H9 (cell line): Measurements from ENCODE around the gene RSL1D1. TPM values are rescaled to one million over a fixed set of nuclear protein-coding genes. Genes with fewer than 3 reads are reported as not detected.

ENCODE experiments used
- DNase-seq: peaks from one replicate; pipeline ENCODE4 v3.0.0-alpha.2; 2017
- H2AFZ ChIP-seq: one replicate; pipeline ENCODE4 v1.6.1; 2013; ENCODE audit warnings: mild to moderate bottlenecking, low read length, control low read depth, moderate library complexity
- H2AK5ac ChIP-seq: 2 replicates; pipeline ENCODE4 v1.6.1; 2013; ENCODE audit warnings: low read length, control low read depth, mixed read lengths; ENCODE audit not compliant: insufficient read length
- H2BK120ac ChIP-seq: one replicate; pipeline ENCODE4 v1.6.1; 2013; ENCODE audit warnings: low read depth, mild to moderate bottlenecking, low read length, control low read depth, inconsistent platforms; ENCODE audit not compliant: poor library complexity, severe bottlenecking
- H2BK12ac ChIP-seq: 2 replicates; pipeline ENCODE4 v1.6.1; 2013; ENCODE audit warnings: low read length, control low read depth, mixed read lengths, low read depth; ENCODE audit not compliant: insufficient read length
- H2BK15ac ChIP-seq: 2 replicates; pipeline ENCODE4 v1.6.1; 2013; ENCODE audit warnings: low read depth, low read length, control low read depth
- H2BK20ac ChIP-seq: one replicate; pipeline ENCODE4 v1.6.1; 2013; ENCODE audit warnings: low read depth, mild to moderate bottlenecking, low read length, control low read depth, inconsistent platforms; ENCODE audit not compliant: poor library complexity, severe bottlenecking
- H2BK5ac ChIP-seq: 2 replicates; pipeline ENCODE4 v1.6.1; 2013; ENCODE audit warnings: low read length, control low read depth, mixed read lengths; ENCODE audit not compliant: insufficient read length
- H3K14ac ChIP-seq: 2 replicates; pipeline ENCODE4 v1.6.1; 2013; ENCODE audit warnings: low read length, control low read depth; ENCODE audit not compliant: insufficient read depth
- H3K18ac ChIP-seq: 2 replicates; pipeline ENCODE4 v1.6.1; 2013; ENCODE audit warnings: low read depth, mild to moderate bottlenecking, mixed read lengths, low read length, control low read depth; ENCODE audit not compliant: insufficient read length
- H3K23ac ChIP-seq: 2 replicates; pipeline ENCODE4 v1.6.1; 2013; ENCODE audit warnings: low read length, control low read depth, mixed read lengths, low read depth; ENCODE audit not compliant: insufficient read length
- H3K23me2 ChIP-seq: 2 replicates; pipeline ENCODE4 v1.6.1; 2013; ENCODE audit warnings: low read depth, mild to moderate bottlenecking, mixed read lengths, low read length, control low read depth; ENCODE audit not compliant: insufficient read length, poor library complexity, severe bottlenecking
- H3K27ac ChIP-seq: 2 replicates; pipeline ENCODE4 v1.5.1; 2013; ENCODE audit warnings: low read length, control low read depth, mixed read lengths, low read depth; ENCODE audit not compliant: insufficient read length
- H3K27me3 ChIP-seq: 2 replicates; pipeline ENCODE4 v1.6.1; 2013; ENCODE audit warnings: low read length, control low read depth, inconsistent platforms; ENCODE audit not compliant: insufficient read depth
- H3K4ac ChIP-seq: 2 replicates; pipeline ENCODE4 v1.6.1; 2013; ENCODE audit warnings: low read depth, mild to moderate bottlenecking, control low read depth, inconsistent platforms, low read length, moderate library complexity
- H3K4me1 ChIP-seq: 2 replicates; pipeline ENCODE4 v1.6.1; 2013; ENCODE audit warnings: low read length, control low read depth, inconsistent platforms; ENCODE audit not compliant: insufficient read depth
- H3K4me2 ChIP-seq: 2 replicates; pipeline ENCODE4 v1.6.1; 2013; ENCODE audit warnings: low read length, control low read depth, mixed read lengths; ENCODE audit not compliant: insufficient read length, insufficient read depth
- H3K56ac ChIP-seq: 2 replicates; pipeline ENCODE4 v1.6.1; 2013; ENCODE audit warnings: low read depth, mild to moderate bottlenecking, mixed read lengths, low read length, control low read depth; ENCODE audit not compliant: insufficient read length
- H3K79me1 ChIP-seq: 2 replicates; pipeline ENCODE4 v1.6.1; 2013; ENCODE audit warnings: low read depth, mild to moderate bottlenecking, moderate library complexity, low read length, control low read depth, inconsistent platforms; ENCODE audit not compliant: insufficient read depth, poor library complexity, severe bottlenecking
- H3K79me2 ChIP-seq: 2 replicates; pipeline ENCODE4 v1.6.1; 2013; ENCODE audit warnings: low read length, control low read depth, inconsistent platforms; ENCODE audit not compliant: insufficient read depth
- H3K9ac ChIP-seq: 2 replicates; pipeline ENCODE4 v1.6.1; 2013; ENCODE audit warnings: low read length, control low read depth, mixed read lengths; ENCODE audit not compliant: insufficient read length; ENCODE audit errors: extremely low read depth
- H3K9me3 ChIP-seq: one replicate; pipeline ENCODE4 v1.6.1; 2013; ENCODE audit warnings: low read depth, low read length, inconsistent platforms; ENCODE audit not compliant: control insufficient read depth
- H3T11ph ChIP-seq: one replicate; pipeline ENCODE4 v1.6.1; 2013; ENCODE audit warnings: mild to moderate bottlenecking, low read length, control low read depth, inconsistent platforms
- H4K20me1 ChIP-seq: one replicate; pipeline ENCODE4 v1.6.1; 2013; ENCODE audit not compliant: control insufficient read depth, insufficient read length, insufficient read depth
- H4K5ac ChIP-seq: 2 replicates; pipeline ENCODE4 v1.6.1; 2013; ENCODE audit warnings: low read depth, mild to moderate bottlenecking, mixed read lengths, low read length, control low read depth; ENCODE audit not compliant: insufficient read length
- H4K8ac ChIP-seq: replicated peaks from 2 replicates; pipeline ENCODE4 v1.6.1; 2013; ENCODE audit warnings: low read length, control low read depth, mixed read lengths, low read depth; ENCODE audit not compliant: insufficient read length
- H4K91ac ChIP-seq: 2 replicates; pipeline ENCODE4 v1.6.1; 2013; ENCODE audit warnings: low read depth, mild to moderate bottlenecking, moderate library complexity, mixed read lengths, low read length, control low read depth; ENCODE audit not compliant: insufficient read length
- H3K27ac Mint-ChIP-seq, 3 experiments: 2 replicates in 2 of 3; 3 replicates in 1 of 3; pipeline ENCODE4 v1.8.0; 2020 to 2021; ENCODE audit warnings: mixed read lengths in 3 of 3, mild to moderate bottlenecking in 1 of 3, moderate library complexity in 1 of 3
- H3K27me3 Mint-ChIP-seq: 2 replicates; pipeline ENCODE4 v1.8.0; 2021; ENCODE audit warnings: low read depth, mild to moderate bottlenecking, moderate library complexity, mixed read lengths
- H3K36me3 Mint-ChIP-seq, 3 experiments: 2 replicates in 2 of 3; 3 replicates in 1 of 3; pipeline ENCODE4 v1.8.0; 2020 to 2021; ENCODE audit warnings: low read depth in 3 of 3, mixed read lengths in 3 of 3; ENCODE audit not compliant: insufficient read depth in 1 of 3
- H3K4me1 Mint-ChIP-seq, 2 experiments: 2 replicates each; pipeline ENCODE4 v1.8.0; 2020; ENCODE audit warnings: mixed read lengths in 2 of 2
- H3K4me3 Mint-ChIP-seq, 2 experiments: 2 replicates in 1 of 2; 3 replicates in 1 of 2; pipeline ENCODE4 v1.8.0; 2020 to 2021; ENCODE audit warnings: mild to moderate bottlenecking in 2 of 2, mixed read lengths in 2 of 2, moderate library complexity in 1 of 2
- H3K9me3 Mint-ChIP-seq, 2 experiments: 2 replicates in 1 of 2; 3 replicates in 1 of 2; pipeline ENCODE4 v1.8.0; 2020; ENCODE audit warnings: mild to moderate bottlenecking in 2 of 2, mixed read lengths in 2 of 2, moderate library complexity in 1 of 2
- WGBS: extraction: QIAGEN DNeasy Blood & Tissue Kit; methylation state at CpG from one replicate; pipeline ENCODE4 v1.1.7; 2013; ENCODE audit warnings: missing lambda C conversion rate, low lambda C conversion rate, mixed read lengths; ENCODE audit not compliant: insufficient read length; ENCODE audit errors: extremely low coverage; 5-methylcytosine and 5-hydroxymethylcytosine counted together
- total RNA-seq: library from RNA; stranded (reverse); gene quantifications from 2 replicates; pipeline ENCODE4 v1.2.1, GENCODE V29; 2021
- TF ChIP-seq, protein P1 (sequence below): fragments of 200-600 bp; sonication (generic); conservative IDR thresholded peaks from 3 replicates; pipeline ENCODE4 v1.8.0; 2021; ENCODE audit warnings: antibody characterized with exemption, mild to moderate bottlenecking

Gene RSL1D1
- total RNA-seq, 1 experiment from 2014 or later = 334 TPM

DNA sequence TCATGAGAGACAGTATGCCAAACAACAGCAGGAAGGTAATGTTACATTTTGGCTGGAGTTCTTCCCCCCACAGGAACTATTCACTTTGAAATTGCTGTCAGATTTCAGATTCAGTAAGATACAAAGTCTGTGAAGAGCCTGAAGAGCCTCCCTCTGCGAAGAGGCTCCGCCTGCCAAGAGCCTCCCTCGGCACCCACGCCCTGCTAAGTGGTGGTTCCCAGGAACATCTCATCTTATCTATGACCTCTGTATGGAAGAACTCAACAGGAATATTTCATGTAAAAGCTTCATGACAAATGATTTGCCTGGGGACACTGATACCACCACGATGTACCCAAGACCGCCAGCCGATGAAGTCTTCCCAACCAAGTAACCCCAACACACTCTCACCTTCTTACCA lies 57.5 kb downstream of the RSL1D1 start:
- H2AFZ ChIP-seq = no peak overlapping the region
- DNase-seq = no peak
- peaks cover 11% of the 10 kb centered on the region; the same call in 1 of the 2 replicates for H3K79me2 ChIP-seq
- H2BK12ac ChIP-seq = no peak overlapping the region
- no peak overlapping the region for H3K9ac ChIP-seq
- H3K79me1 ChIP-seq = no peaks in the 10 kb centered on the region
- H3K4ac ChIP-seq = no peak overlapping the region
- no peak overlapping the region for H4K8ac ChIP-seq
- TF ChIP-seq, protein P1, sequence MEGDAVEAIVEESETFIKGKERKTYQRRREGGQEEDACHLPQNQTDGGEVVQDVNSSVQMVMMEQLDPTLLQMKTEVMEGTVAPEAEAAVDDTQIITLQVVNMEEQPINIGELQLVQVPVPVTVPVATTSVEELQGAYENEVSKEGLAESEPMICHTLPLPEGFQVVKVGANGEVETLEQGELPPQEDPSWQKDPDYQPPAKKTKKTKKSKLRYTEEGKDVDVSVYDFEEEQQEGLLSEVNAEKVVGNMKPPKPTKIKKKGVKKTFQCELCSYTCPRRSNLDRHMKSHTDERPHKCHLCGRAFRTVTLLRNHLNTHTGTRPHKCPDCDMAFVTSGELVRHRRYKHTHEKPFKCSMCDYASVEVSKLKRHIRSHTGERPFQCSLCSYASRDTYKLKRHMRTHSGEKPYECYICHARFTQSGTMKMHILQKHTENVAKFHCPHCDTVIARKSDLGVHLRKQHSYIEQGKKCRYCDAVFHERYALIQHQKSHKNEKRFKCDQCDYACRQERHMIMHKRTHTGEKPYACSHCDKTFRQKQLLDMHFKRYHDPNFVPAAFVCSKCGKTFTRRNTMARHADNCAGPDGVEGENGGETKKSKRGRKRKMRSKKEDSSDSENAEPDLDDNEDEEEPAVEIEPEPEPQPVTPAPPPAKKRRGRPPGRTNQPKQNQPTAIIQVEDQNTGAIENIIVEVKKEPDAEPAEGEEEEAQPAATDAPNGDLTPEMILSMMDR = no peak
- no CpG with 5 or more reads among the region's 7 CpGs for WGBS
- no peak overlapping the region for H2BK5ac ChIP-seq
- H4K20me1 ChIP-seq = no peaks in the 10 kb centered on the region
- no peak overlapping the region for H3K14ac ChIP-seq
- Mint-ChIP-seq H3K4me1 (peaks cover 25 to 37% of the 10 kb centered on the region in 2 experiments), H3K4me3 (no peak overlapping the region), H3K27me3 (no peaks in the 10 kb centered on the region; the same call in 1 of the 2 replicates), H3K36me3 (peaks cover 2 to 14% (median 12%) of the 10 kb centered on the region in 3 experiments; a peak in 6 of 7 replicates), H3K27ac (peak overlapping the region in 2 of 3 experiments; percentile 25 to 61; a peak in 1 of 7 replicates), H3K9me3 (no peaks in the 10 kb centered on the region)
- H3K27ac ChIP-seq = no peak overlapping the region
- H2AK5ac ChIP-seq = no peak overlapping the region
- H3K18ac ChIP-seq = no peak overlapping the region
- no peak overlapping the region for H3K23ac ChIP-seq
- no peaks in the 10 kb centered on the region for H3K27me3 ChIP-seq
- H3K4me1 ChIP-seq = no peaks in the 10 kb centered on the region
- H3K4me2 ChIP-seq = no peak overlapping the region
- H2BK20ac ChIP-seq = no peak overlapping the region
- no peak overlapping the region for H2BK15ac ChIP-seq
- H3K23me2 ChIP-seq = peaks cover 16% of the 10 kb centered on the region
- no peaks in the 10 kb centered on the region for H3K9me3 ChIP-seq
- no peak overlapping the region for H2BK120ac ChIP-seq
- no peak overlapping the region for H4K91ac ChIP-seq
- H3T11ph ChIP-seq = no peak overlapping the region
- no peak overlapping the region for H3K56ac ChIP-seq
- no peak overlapping the region for H4K5ac ChIP-seq
